GM13977 (cell line): ENCODE data around the gene HK2.

ENCODE experiments used
- DNase-seq: peaks from one replicate; pipeline ENCODE4 v3.0.0; 2012; ENCODE audit warnings: low spot score
- CTCF ChIP-seq: IDR thresholded peaks from 2 replicates; pipeline ENCODE4 v1.5.1; 2012; ENCODE audit warnings: mild to moderate bottlenecking, control low read depth; ENCODE audit not compliant: insufficient read depth; ENCODE audit errors: extremely low read depth, missing control alignments
- in situ Hi-C: fragments of 300-500 bp; cut with MboI; formaldehyde crosslinking; loops from one replicate; pipeline ENCODE4 v1.12.0; 2022; ENCODE audit warnings: low sequenced_read_pairs, low pct_unique_long_range_greater_than_20kb, mixed read lengths, inconsistent platforms; ENCODE audit not compliant: unreplicated experiment

The HK2 gene

GRCh38 chr2:74930811-74931486 is 97.0 kb downstream of the HK2 start:
- DNase-seq: no peak
- in situ Hi-C loops: no loop called here
- TF ChIP-seq CTCF: no peak

GRCh38 chr2:74931940-74932339 is 98.0 kb downstream of the HK2 start:
- in situ Hi-C loops: no loop called here
- DNase-seq: no peak
- no peak for TF ChIP-seq CTCF

- no peak for DNase-seq
- no peak for TF ChIP-seq CTCF
- in situ Hi-C loops: no loop called here
Measured at GRCh38 chr2:74935975-74936391, 102.1 kb downstream of the HK2 start.

GRCh38 chr2:74937221-74937880 is 103.4 kb downstream of the HK2 start:
- TF ChIP-seq CTCF: no peak
- no peak for DNase-seq
- in situ Hi-C loops: no loop called here

- no peak for TF ChIP-seq CTCF
- in situ Hi-C loops: no loop called here
- DNase-seq: no peak
Measured at GRCh38 chr2:74938264-74938663, 104.3 kb downstream of the HK2 start.

- no peak for TF ChIP-seq CTCF
- no peak for DNase-seq
- in situ Hi-C loops: no loop called here
Measured at GRCh38 chr2:74939919-74940812, 106.2 kb downstream of the HK2 start.
